Measurements from ENCODE around the gene TMEM123.
"Not testable (repeated sequence)": the region's sequence is repeated elsewhere in the genome, so short reads cannot be mapped to it uniquely, and the experiment has no call there.

Gene TMEM123

GRCh38 chr11:102446606-102447005, 6.0 kb downstream of the TMEM123 start:
- H2AK5ac ChIP-seq (ENCODE audit: low read length): no peak overlapping the region
- H3K23ac ChIP-seq (ENCODE audit: low read length): no peak overlapping the region
- H2BK12ac ChIP-seq (ENCODE audit: low read length): no peak overlapping the region
- H3K79me2 ChIP-seq (ENCODE audit: control insufficient read depth, insufficient read depth, low read length, poor library complexity): no peaks in the 10 kb centered on the region
- H4K91ac ChIP-seq (ENCODE audit: low read depth, low read length): no peak overlapping the region
- H3K79me1 ChIP-seq (ENCODE audit: low read length): peaks cover under 1% of the 10 kb centered on the region
- H3K18ac ChIP-seq (ENCODE audit: low read length): no peak overlapping the region
- H3K27ac ChIP-seq (ENCODE audit: low read depth, low read length): no peak overlapping the region
- no peak overlapping the region for H4K8ac ChIP-seq (ENCODE audit: low read depth, low read length)
- H3K4me1 ChIP-seq (ENCODE audit: control insufficient read depth in 1 of 2, insufficient read depth in 2 of 2, low read length in 2 of 2): peaks cover 0 to 2% of the 10 kb centered on the region in 2 experiments
- no peak overlapping the region for H3K4ac ChIP-seq (ENCODE audit: low read depth, low read length)
- no peak overlapping the region for H2AFZ ChIP-seq (ENCODE audit: insufficient read depth, low read length, poor library complexity)
- no peak overlapping the region for H3K14ac ChIP-seq (ENCODE audit: low read length)
- H3K9me3 ChIP-seq (ENCODE audit: insufficient read depth, low read depth, low read length): no peaks in the 10 kb centered on the region
- peaks cover 0 to 3% of the 10 kb centered on the region in 2 experiments for H3K36me3 ChIP-seq (ENCODE audit: control insufficient read depth in 1 of 2, insufficient read depth in 2 of 2, low read length in 2 of 2)
- DNase-seq: no peak
- WGBS (ENCODE audit: extremely low coverage, insufficient coverage, insufficient read length): no CpG with 5 or more reads among the region's 3 CpGs
- H3K9ac ChIP-seq (ENCODE audit: low read length): no peak overlapping the region
- H3K4me2 ChIP-seq (ENCODE audit: low read length): no peak overlapping the region
- H3K4me3 ChIP-seq (ENCODE audit: low read depth, low read length): no peak overlapping the region
- H2BK120ac ChIP-seq (ENCODE audit: insufficient read depth, low read length, poor library complexity): no peak overlapping the region
- no peaks in the 10 kb centered on the region for H3K27me3 ChIP-seq (ENCODE audit: insufficient read depth, low read length)
- H4K12ac ChIP-seq (ENCODE audit: low read depth, low read length): no peak overlapping the region
- no peak overlapping the region for H2BK5ac ChIP-seq (ENCODE audit: low read depth, low read length, poor library complexity)

DNA sequence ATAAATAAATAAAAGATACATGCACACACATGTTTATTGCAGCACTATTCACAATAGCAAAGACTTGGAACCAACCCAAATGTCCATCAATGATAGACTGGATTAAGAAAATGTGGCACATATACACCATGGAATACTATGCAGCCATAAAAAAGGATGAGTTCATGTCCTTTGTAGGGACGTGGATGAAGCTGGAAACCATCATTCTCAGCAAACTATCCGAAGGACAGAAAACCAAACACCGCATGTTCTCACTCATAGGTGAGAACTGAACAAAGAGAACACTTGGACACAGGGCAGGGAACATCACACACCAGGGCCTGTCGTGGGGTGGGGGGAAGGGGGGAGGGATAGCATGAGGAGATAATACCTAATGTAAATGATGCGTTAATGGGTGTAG, 7.9 kb downstream of the TMEM123 start:
- DNase-seq; H4K12ac ChIP-seq (ENCODE audit: low read depth, low read length); H3K4me2 ChIP-seq (ENCODE audit: low read length); H3K18ac ChIP-seq (ENCODE audit: low read length); H3K36me3 ChIP-seq (ENCODE audit: control insufficient read depth in 1 of 2, insufficient read depth in 2 of 2, low read length in 2 of 2); H3K23ac ChIP-seq (ENCODE audit: low read length); H3K4me3 ChIP-seq (ENCODE audit: low read depth, low read length); H2BK5ac ChIP-seq (ENCODE audit: low read depth, low read length, poor library complexity); H2AFZ ChIP-seq (ENCODE audit: insufficient read depth, low read length, poor library complexity); H3K27me3 ChIP-seq (ENCODE audit: insufficient read depth, low read length); H3K79me2 ChIP-seq (ENCODE audit: control insufficient read depth, insufficient read depth, low read length, poor library complexity); H3K4ac ChIP-seq (ENCODE audit: low read depth, low read length); H3K27ac ChIP-seq (ENCODE audit: low read depth, low read length); H3K9me3 ChIP-seq (ENCODE audit: insufficient read depth, low read depth, low read length); H3K9ac ChIP-seq (ENCODE audit: low read length); H2BK12ac ChIP-seq (ENCODE audit: low read length); H3K79me1 ChIP-seq (ENCODE audit: low read length); H2BK120ac ChIP-seq (ENCODE audit: insufficient read depth, low read length, poor library complexity); H3K4me1 ChIP-seq (ENCODE audit: control insufficient read depth in 1 of 2, insufficient read depth in 2 of 2, low read length in 2 of 2); H4K91ac ChIP-seq (ENCODE audit: low read depth, low read length); H3K14ac ChIP-seq (ENCODE audit: low read length); H4K8ac ChIP-seq (ENCODE audit: low read depth, low read length); H2AK5ac ChIP-seq (ENCODE audit: low read length): not testable (repeated sequence)
- WGBS (ENCODE audit: extremely low coverage, insufficient coverage, insufficient read length): no CpG with 5 or more reads among the region's 5 CpGs

- not testable (repeated sequence) for H3K18ac ChIP-seq (ENCODE audit: low read length); H3K9me3 ChIP-seq (ENCODE audit: insufficient read depth, low read depth, low read length); H2AFZ ChIP-seq (ENCODE audit: insufficient read depth, low read length, poor library complexity); DNase-seq; H3K36me3 ChIP-seq (ENCODE audit: control insufficient read depth in 1 of 2, insufficient read depth in 2 of 2, low read length in 2 of 2); H3K4me1 ChIP-seq (ENCODE audit: control insufficient read depth in 1 of 2, insufficient read depth in 2 of 2, low read length in 2 of 2); H3K4ac ChIP-seq (ENCODE audit: low read depth, low read length); H2BK120ac ChIP-seq (ENCODE audit: insufficient read depth, low read length, poor library complexity); H4K12ac ChIP-seq (ENCODE audit: low read depth, low read length); H3K27me3 ChIP-seq (ENCODE audit: insufficient read depth, low read length); H3K79me2 ChIP-seq (ENCODE audit: control insufficient read depth, insufficient read depth, low read length, poor library complexity); H2BK5ac ChIP-seq (ENCODE audit: low read depth, low read length, poor library complexity); H3K23ac ChIP-seq (ENCODE audit: low read length); H3K79me1 ChIP-seq (ENCODE audit: low read length); H3K14ac ChIP-seq (ENCODE audit: low read length); H2AK5ac ChIP-seq (ENCODE audit: low read length); H3K27ac ChIP-seq (ENCODE audit: low read depth, low read length); H3K4me2 ChIP-seq (ENCODE audit: low read length); H4K8ac ChIP-seq (ENCODE audit: low read depth, low read length); H4K91ac ChIP-seq (ENCODE audit: low read depth, low read length); H3K4me3 ChIP-seq (ENCODE audit: low read depth, low read length); H2BK12ac ChIP-seq (ENCODE audit: low read length); H3K9ac ChIP-seq (ENCODE audit: low read length)
- WGBS (ENCODE audit: extremely low coverage, insufficient coverage, insufficient read length): no CpG with 5 or more reads among the region's 4 CpGs
Measured at GRCh38 chr11:102444142-102444541, 8.4 kb downstream of the TMEM123 start.

DNA sequence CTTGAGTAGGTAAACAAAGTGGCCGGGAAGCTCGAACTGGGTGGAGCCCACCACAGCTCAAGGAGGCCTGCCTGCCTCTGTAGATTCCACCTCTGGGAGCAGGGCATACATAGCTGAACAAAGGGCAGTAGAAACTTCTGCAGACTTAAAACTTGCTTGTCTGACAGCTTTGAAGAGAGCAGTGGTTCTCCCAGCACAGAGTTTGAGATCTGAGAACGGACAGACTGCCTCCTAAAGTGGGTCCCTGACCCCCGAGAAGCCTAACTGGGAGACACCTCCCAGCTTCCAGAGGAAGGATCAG, 13.6 kb downstream of the TMEM123 start:
- not testable (repeated sequence) for H3K4me2 ChIP-seq (ENCODE audit: low read length); H3K4ac ChIP-seq (ENCODE audit: low read depth, low read length); H3K9ac ChIP-seq (ENCODE audit: low read length); H2AK5ac ChIP-seq (ENCODE audit: low read length); H4K91ac ChIP-seq (ENCODE audit: low read depth, low read length); H2BK120ac ChIP-seq (ENCODE audit: insufficient read depth, low read length, poor library complexity); H3K79me2 ChIP-seq (ENCODE audit: control insufficient read depth, insufficient read depth, low read length, poor library complexity); H3K36me3 ChIP-seq (ENCODE audit: control insufficient read depth in 1 of 2, insufficient read depth in 2 of 2, low read length in 2 of 2); H3K14ac ChIP-seq (ENCODE audit: low read length); DNase-seq; H3K27ac ChIP-seq (ENCODE audit: low read depth, low read length); H3K18ac ChIP-seq (ENCODE audit: low read length); H2BK5ac ChIP-seq (ENCODE audit: low read depth, low read length, poor library complexity); H3K23ac ChIP-seq (ENCODE audit: low read length); H3K79me1 ChIP-seq (ENCODE audit: low read length); H3K27me3 ChIP-seq (ENCODE audit: insufficient read depth, low read length); H2BK12ac ChIP-seq (ENCODE audit: low read length); H3K4me3 ChIP-seq (ENCODE audit: low read depth, low read length); H3K4me1 ChIP-seq (ENCODE audit: control insufficient read depth in 1 of 2, insufficient read depth in 2 of 2, low read length in 2 of 2); H4K8ac ChIP-seq (ENCODE audit: low read depth, low read length); H4K12ac ChIP-seq (ENCODE audit: low read depth, low read length); H2AFZ ChIP-seq (ENCODE audit: insufficient read depth, low read length, poor library complexity); H3K9me3 ChIP-seq (ENCODE audit: insufficient read depth, low read depth, low read length)
- WGBS (ENCODE audit: extremely low coverage, insufficient coverage, insufficient read length): no CpG with 5 or more reads among the region's 4 CpGs
